Upper lobe of left lung (tissue), 4 donors: ENCODE data around the gene HSPB7.
"Not testable (repeated sequence)": the region's sequence is repeated elsewhere in the genome, so short reads cannot be mapped to it uniquely, and the experiment has no call there.

Source experiments
- CTCF ChIP-seq, 6 experiments: fragments of 450-650 bp in 4 of 6; fragments of 200-600 bp in 2 of 6; sonication (generic) in 2 of 6; IDR thresholded peaks; one replicate each; pipeline ENCODE4 v1.5.1; 2016 to 2019; ENCODE audit warnings: antibody characterized with exemption in 6 of 6
- POLR2A ChIP-seq, 4 donors: fragments of 450-650 bp; IDR thresholded peaks; one replicate each; pipeline ENCODE4 v1.5.1; 2016 to 2017; ENCODE audit warnings: antibody characterized with exemption in 4 of 4, mild to moderate bottlenecking in 2 of 4

GRCh38 chr1:16026302-16026701 is 8.5 kb upstream of the HSPB7 start:
- TF ChIP-seq CTCF, POLR2A (IDR thresholded peaks at IDR 0.05): not testable (repeated sequence)
